GM19324 (cell line): ENCODE measurements around the gene NR4A3.
"Not testable (repeated sequence)": the region's sequence is repeated elsewhere in the genome, so short reads cannot be mapped to it uniquely, and the experiment has no call there.

Source experiments
- ATAC-seq: cut with Tn5 transposase; IDR thresholded peaks from one replicate; pipeline ENCODE4 v1.9.1; 2021; ENCODE audit warnings: mild to moderate bottlenecking, moderate library complexity; ENCODE audit not compliant: unreplicated experiment, low FRiP score

NR4A3 gene

GRCh38 chr9:99821396-99822108 is at the start of gene NR4A3:
Gene NR4A3 (plus strand): TSS chr9:99821885. CDS start chr9:99828043, 6,158 bp downstream.
- peak; percentile 42 for ATAC-seq

DNA sequence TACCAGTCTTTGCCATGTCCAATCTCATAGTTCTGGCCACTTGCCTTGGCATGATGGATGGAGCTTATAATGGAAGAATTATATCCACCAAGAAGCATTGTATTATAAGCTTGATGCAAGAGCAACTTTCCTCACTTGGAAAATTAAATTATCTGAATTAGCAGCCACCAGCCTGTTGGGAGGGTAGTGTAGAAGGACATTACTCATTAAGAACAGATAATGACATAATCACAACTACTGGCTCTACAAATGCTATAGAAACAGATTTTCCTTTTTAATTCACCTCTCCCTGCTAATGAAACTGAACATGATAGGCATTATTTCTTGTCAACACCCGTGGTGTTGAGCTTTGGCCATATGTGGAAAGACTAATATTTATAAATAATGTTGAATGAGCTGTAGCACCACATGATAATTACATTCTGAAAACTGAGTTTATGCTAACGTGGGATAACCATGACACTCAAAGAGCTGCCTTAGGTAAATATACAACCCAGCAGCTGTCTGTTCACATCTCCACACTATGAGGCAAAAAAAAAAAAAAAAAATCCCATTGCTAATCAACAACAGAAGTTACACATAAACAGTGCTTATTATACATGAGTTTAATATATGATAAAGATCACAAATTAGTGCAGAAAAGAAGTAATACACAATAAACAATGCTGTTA is 48.1 kb upstream of the NR4A3 start:
- ATAC-seq: no peak

DNA sequence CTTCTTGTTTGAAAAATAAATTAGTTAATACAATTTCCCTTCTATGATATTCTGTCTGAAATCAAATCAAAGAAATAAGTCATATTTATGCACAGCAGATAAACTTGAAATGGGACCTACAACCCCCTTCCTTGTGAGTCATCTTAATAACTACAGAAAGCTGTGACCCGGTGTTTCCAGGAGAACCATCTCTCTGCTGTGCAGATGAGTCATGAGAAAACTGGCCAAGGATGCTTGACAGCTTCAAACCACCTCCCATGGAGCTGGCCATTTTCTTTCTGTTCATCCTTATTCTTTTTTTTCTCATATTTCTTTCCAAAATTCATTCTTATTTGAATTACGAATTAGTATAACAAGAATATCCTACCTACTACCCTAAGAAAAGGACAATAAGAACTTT is 43.4 kb upstream of the NR4A3 start:
- ATAC-seq: no peak

DNA sequence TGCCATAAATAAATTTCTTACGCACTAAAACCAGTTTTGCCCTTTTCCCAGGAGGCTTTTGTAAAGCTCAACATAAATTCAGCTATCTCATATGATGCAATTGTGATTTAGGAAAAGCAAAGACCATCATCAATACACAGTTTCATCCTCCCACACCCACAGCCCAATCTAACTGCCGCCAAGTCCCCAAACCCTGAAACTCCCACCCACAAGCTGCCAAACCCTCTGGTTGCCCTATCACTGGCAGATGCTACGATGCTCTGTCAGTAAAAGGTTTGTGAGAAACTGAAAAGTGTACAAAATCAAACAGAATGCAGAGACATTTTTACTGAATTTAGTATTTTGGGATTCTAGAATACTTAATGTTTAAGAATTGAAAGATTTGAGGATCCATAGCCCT is 42.8 kb upstream of the NR4A3 start:
- no peak for ATAC-seq

- no peak for ATAC-seq
Observed at GRCh38 chr9:99779277-99779676, 42.4 kb upstream of the NR4A3 start.

- not testable (repeated sequence) for ATAC-seq
Observed at GRCh38 chr9:99782349-99782748, 39.3 kb upstream of the NR4A3 start.

- ATAC-seq: no peak
Observed at GRCh38 chr9:99782962-99783718, 38.5 kb upstream of the NR4A3 start.

DNA sequence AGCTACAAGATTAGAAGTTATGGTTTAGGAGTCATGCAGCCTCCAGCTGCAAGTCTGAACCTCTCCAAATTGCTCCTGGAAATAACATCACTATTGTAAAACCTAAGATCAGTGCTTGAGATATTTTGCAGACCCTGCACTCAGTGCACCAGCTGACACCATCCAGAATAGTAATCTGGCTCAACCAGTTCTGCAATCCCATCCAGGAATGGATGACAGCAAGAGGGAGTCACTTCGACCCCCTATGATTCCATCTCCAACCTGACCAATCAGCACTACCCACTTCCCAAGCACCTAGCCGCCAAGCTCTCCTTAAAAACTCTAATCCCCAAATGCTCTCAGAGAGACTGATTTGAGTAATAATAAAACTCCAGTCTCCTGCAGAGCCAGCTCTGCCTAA is 37.9 kb upstream of the NR4A3 start:
- no peak for ATAC-seq

GRCh38 chr9:99785010-99785590 is 36.6 kb upstream of the NR4A3 start:
- ATAC-seq: no peak

- no peak for ATAC-seq
Observed at GRCh38 chr9:99787556-99787955, 34.1 kb upstream of the NR4A3 start.

- no peak for ATAC-seq
Observed at GRCh38 chr9:99793528-99793927, 28.2 kb upstream of the NR4A3 start.

DNA sequence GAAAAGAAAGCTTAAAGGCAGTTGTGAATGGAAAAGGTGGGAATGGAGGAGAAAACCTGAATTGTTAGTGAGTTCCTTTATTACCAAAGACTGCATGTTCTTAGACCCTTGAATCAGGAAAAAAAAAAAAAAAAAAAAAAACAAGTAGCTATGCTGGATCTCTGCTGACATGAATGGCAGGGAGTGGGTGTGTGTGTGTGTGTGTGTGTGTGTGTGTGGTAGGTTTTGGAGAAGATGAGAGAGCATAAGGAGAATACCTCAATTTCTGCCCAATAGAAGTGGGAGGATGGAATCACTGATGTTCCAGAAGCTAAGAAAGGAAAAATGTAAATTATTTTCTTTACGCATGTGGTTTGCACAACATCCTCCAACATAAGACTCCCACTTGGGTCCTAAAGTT is 25.5 kb upstream of the NR4A3 start:
- ATAC-seq: no peak

- no peak for ATAC-seq
Observed at GRCh38 chr9:99801775-99802174, 19.9 kb upstream of the NR4A3 start.

DNA sequence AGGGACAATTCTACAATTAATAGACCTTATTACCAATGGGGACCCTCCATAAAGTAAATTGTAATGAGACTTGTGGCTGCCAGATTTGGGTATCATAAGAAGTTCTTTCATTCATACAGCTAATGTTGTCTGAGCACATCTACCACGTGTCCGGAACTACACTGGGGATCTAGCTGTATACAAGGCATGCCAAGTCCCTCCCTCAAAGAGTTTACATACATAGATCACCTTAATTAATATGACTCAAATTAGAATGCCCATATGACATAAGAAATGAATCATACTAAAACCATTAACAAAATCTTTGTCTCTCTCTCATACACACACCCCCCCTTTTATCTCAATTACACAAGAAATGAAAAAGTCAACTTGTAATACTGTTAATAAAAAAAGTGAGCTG is 18.0 kb upstream of the NR4A3 start:
- no peak for ATAC-seq

DNA sequence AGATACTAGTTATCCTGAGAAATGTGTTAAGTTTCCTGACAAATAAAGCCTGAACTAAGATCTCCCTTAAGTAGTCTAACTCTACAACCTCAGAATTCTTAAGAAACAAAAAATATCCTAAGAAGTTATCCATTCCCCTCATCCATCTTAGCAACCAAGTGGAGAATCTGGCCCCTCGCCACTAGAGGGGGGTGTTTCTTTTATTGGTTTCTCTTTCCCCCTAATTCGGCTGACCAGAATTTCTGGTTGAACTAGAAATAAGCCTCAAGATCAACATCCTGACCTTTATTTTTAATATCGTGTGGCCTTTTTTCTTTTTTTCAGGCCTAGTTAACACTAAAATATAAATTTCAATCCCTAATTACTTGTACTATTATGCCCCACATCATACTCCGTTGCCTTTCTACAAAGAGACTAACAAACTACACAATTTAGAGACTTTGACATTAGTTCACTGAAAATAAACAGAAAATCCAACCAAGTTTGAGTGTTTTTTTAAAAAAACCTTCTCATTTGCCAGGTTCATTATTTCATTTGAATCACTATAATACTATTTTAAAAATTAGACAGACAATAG is 14.3 kb upstream of the NR4A3 start:
- ATAC-seq: no peak

DNA sequence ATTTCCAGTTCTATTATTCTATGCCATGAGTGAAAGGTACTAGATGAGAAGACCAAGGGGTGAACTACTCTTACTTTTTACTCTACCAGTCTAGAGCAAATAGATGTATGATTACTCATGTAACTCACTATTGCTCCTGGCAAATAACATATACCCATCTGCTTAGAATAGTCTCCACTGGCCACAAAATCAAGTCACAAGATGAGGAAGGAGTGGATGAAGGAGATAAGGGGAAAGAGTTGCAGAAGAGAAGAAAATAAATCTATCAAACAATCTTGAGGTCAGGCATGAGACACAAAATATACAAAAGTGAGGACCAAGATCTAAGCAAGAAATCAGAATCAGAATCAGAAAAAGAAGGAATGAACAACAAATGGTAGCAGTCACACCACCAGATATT is 13.7 kb upstream of the NR4A3 start:
- no peak for ATAC-seq

DNA sequence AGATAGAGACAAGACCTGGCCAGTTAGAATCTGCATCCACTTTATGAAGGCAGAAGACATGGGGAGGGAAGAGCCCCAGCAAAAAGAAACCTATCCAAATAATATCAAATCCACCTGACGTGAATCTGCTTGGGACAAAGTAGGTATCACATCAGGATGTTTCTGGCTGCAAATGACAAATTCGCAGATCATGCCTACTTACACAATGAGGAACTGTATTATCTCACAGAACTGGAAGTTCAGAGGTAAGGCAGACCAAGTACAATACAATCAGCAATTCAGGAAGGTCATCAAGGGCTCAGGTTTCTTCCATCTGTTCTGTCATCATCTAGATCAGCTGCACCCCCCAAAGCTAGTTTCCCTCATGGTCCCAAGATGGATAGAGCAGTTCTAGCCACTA is 13.2 kb upstream of the NR4A3 start:
- ATAC-seq: no peak

DNA sequence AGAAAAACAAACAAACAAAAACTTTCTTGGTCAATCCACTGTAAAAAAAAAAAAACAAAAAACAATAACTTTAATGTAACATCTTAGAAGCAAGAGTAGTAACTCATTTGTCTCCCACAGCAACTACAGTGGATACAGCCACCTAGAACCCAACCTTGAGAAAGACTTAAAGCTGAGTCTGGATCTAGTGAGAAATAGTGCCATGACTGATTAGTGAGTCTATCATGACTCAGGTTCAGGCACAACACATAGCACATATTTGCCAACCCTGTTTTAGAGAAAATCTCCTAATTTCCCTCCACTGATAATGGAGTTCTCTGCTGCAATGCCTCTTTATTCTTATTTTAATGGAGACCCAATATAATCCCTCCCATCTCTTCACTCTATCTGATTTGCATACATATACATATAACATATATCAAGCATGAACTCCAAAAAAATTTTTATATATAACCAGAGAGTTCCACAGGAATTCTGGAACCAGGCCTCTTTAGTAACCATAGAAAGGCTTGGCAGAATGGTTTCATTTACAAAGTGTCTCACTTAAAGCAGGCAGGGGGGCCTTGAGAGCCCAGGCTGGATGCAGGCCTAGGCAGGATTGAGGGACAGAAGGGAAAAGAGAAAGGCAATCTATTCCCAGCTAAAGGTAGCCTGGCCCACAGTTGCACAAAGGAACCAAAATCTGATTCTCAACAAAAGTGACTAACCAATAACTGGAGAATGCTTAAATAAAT is 11.9 kb upstream of the NR4A3 start:
- ATAC-seq: no peak

DNA sequence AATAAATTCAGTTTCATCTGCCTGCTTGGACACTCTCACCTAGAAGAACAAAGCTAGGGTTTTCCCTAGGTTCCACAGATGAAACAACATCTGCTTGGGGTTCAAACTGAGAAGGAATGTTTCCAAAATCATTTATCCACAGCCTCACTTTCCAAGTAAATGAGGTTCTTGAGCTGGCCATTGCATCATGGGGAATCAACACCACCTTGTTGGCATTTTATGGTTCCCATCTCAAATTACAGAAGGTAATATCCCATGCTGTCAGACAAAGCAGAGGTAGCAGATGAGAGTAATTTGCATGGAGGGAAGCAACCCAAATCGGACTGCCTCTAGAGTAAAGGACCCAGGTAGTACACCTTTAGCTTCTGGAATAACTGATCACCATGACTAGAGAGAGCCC is 10.5 kb upstream of the NR4A3 start:
- no peak for ATAC-seq
